Ramos (cell line): ENCODE data around the gene ZFR2.
"Not testable (repeated sequence)": the region's sequence is repeated elsewhere in the genome, so short reads cannot be mapped to it uniquely, and the experiment has no call there.

Experiments
- in situ Hi-C: fragments of 300-500 bp; cut with MboI; formaldehyde crosslinking; loops from one replicate; pipeline ENCODE4 v1.14.3; 2022; ENCODE audit warnings: low sequenced_read_pairs; ENCODE audit not compliant: unreplicated experiment

ZFR2 gene

DNA sequence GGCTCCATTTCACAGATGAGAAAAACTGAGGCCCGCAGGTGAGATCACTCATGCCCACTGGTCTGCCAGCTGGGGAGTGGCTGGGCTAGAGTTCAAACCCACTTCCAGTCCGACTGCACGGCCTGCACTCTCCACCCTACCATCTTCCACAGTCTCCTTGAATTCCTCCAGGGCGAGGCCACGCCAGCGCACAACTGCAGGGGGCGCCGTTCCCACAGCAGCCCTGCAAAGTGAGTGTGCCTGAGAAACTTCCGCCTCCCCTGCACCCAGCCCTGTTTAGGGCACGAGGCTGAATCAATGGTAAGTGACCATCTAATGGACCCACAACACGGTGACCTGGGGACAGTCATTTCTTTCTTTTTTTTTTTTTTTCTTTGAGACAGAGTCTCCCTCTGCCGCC lies 10.8 kb upstream of the ZFR2 start:
- in situ Hi-C loops = no loop called here

GRCh38 chr19:3874695-3875094 lies 5.9 kb upstream of the ZFR2 start:
- in situ Hi-C loops = not testable (repeated sequence)

- in situ Hi-C loops = no loop called here
These were observed 4.3 kb upstream of the ZFR2 start for GRCh38 chr19:3873151-3873550.

DNA sequence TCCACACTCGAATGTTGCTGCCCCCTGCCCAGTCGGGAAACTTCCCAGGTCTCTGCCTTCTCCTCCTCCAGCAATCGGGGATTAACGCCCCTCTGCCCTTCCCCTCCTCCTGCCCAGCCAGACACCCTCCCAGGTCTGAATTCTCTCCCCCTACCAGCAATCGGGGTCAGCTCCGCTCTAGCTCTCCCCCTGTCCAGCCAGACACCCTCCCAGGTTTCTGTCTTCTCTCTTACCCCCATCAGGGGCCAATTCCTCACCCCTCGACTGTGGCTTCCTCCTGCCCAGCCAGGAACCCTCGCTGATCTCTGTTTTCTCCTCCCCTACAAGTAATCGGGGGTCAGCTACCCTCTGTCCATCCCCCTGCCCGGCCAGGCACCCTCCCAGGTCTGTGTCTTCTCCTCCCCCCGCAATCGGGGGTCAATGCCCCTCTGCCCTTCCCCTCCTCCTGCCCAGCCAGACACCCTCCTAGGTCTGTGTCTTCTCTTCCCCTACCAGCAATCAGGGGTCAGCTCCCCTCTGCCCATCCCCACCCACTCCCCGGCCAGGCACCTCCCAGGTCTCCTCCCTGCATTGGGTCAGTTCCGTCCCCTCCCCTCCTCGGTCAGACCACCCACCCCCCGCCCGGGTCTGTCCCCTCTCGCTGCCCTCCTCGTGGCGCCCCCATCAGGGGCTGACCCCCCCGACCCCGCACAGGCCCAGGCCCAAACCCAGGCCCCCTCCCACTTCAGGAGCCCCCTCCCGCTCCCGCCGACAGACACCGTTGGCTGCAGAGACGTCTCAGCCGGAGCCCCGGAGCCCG lies 668 bp downstream of the ZFR2 start:
- in situ Hi-C loops = no loop called here

DNA sequence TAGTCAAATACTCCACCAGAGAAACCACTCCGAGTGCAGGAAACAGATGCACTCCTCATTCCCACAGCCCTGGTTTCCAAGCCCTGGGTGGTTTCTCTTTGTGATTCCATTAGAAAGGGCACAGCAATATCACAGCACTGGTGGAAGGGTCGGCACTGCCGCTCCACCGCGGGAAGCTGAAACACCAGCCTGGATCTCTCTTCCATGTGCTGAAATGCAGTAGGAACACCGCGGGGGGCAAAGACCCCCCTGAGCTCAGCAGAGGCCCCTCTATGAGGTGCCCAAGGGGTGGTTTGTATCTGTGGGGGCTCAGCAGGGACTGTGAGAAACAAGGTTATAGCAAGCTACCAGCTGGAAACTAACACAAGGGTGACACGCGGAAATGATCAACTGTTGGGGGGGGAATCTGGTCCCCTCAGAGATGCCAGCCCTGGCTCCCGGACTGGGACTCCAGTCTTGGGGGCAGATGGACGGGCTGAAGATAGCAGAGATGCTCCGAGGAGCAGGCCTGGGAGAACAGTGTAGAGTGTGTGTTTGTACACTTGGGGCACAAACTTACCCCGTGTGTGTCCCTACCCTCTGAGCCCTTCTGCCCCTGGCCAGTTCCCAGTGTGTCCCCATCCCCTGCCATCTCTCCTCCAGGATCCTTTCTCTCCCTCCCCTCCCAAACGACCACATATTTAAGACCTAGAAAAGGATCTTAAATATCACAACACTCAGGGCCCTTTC lies 1.8 kb downstream of the ZFR2 start:
- in situ Hi-C loops = no loop called here

DNA sequence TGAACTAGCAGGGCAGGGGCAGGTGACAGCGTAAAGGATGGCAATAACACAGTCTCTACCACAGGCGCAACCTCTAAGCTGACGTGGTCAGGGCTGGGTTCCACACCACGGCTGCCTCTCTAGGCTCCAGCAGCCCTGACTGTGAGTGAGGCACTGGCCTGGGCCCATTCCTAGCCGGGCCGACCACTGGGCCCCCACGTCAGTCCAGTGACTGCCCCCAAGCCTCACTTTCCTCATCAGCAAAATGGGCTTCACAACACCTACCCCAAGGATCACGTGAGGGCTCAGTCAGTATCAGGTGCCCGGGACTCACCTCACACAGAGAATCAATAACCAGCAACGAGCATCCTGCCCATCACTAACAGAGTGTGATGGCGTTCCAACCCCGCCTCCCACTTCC lies 5.2 kb downstream of the ZFR2 start:
- in situ Hi-C loops = no loop called here

DNA sequence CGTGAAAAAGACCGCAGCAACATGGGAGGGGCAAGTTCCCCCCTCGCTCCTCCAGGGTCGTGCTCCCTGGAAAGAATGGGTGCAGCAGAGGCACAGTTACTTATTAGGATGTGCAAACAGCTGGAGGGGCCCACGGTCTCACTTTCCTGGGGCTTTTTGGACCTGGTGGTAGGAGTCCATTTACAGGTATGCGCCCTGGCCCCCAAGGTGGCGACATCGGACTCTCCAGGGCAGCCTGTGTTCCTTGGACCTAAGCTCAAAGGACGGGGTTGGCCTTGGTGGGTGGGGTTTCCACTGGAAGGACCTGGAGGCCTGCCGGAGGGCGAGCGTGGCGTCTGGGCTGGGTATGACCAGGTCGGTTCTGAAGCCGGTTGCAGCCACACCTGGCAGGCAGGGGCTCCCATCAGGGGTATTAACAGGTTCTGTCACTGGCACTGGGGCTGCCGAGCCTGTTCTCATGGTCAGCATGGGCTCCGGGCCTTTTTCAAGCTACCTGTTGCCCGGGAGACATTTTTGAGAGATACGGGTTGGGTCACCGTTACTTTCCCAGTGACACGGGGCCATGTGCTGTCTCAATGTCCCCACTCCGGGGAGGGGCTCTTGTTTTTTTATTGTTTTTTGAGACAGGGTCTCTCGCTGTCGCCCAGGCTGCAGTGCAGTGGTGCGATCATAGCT lies 5.9 kb downstream of the ZFR2 start:
- in situ Hi-C loops = no loop called here

DNA sequence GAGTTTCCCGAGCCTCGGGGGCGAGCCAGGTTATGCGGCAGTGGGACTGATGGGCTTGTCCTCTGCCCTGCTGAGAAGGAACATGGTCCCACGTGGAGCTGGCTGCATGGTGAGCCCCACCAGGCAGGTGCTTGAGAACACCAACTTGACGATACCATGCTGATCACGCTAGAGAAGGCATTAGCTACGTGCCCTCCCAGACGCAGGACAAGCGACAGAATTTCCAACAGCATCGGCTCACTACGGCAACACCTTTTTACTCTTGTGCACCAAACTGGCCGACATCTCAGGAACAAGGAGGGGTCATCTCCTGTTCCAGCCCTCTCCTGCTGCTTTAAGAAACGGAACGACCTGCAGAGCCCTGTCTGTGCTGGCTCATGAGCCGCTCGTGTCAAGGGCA lies 8.3 kb downstream of the ZFR2 start:
- in situ Hi-C loops = no loop called here

DNA sequence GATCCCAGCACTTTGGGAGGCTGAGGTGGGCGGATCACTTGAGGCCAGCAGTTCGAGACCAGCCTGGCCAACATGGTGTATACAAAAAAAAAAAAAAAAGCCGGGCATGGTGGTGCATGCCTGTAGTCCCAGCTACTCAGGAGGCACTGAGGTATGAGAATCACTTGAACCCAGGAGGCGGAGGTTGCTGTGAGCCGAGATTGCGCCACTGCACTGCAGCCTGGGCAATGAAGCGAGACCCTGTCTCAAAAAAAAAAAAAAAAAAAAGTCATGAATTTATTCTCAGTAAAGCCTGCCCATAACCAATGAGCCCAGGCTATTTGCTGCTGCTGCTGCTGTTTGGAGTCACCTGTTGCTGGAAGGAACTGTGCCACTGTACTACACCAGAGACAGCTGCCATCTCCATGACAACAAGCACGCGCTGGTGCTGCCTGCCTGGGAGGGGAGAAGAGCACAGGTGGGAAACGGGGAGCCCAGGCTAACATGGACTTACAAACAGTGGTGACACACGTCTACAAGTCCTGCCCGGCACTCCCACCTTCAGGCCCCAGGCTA lies 11.3 kb downstream of the ZFR2 start:
- in situ Hi-C loops = no loop called here

- in situ Hi-C loops = no loop called here
These were observed 13.5 kb downstream of the ZFR2 start for GRCh38 chr19:3855320-3855719.

- in situ Hi-C loops = no loop called here
These were observed 16.1 kb downstream of the ZFR2 start for GRCh38 chr19:3852614-3853254.

DNA sequence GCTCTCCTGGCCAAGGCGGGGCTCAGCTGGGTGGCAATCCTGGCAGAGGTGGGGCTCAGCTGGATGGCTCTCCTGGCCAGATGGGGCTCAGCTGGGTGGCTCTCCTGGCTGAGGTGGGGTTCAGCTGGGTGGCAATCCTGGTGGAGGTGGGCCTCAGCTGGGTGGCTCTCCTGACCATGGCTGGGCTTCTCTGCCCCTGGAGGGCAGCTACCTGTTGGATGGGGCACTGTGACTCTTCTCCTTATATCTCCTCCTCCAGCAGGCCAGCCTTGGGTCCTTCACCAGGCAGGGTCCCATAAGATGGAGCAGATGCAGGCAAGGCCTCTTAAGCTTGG lies 16.7 kb downstream of the ZFR2 start:
- in situ Hi-C loops = no loop called here

DNA sequence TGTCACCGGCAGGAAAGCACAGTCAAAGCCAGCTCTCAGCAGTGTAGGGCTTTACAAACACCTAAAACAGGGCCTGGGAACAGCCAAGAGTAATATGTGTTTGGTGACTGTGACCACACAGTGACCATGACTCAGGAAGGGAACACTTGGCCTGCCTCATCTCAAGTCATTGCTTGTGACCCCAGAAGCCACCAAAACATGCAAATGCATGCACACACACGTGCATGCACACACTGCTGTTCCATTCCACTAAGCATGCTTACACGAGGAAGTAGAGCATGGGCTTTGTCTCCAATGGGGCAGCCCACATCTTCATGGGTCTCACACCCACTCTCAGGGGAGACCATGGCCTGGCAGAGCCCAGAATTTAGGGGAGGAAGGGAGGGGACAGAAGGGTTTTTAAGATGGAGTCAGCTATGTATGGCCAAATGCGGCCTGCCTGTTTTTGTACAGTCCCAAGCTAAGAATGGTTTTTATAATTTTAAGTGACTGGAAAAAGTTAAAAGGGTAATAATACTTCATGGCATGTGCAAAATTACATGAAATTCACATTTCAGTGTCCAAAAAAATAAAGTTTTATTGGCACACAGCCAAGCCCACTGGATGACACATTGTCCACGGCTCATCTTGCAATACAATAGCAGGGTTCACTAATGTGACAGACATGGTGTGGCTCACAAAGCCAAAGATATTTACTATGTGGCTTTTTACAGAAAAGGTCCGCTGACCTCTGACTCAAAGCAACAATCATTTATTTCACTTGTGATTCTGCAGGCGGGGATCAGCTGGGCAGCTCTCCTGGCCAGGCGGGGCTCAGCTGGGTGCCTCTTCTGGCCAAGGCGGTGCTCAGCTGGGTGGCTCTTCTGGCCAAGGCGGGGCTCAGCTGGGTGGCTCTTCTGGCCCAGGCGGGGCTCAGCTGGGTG lies 17.3 kb downstream of the ZFR2 start:
- in situ Hi-C loops = no loop called here

- in situ Hi-C loops = no loop called here
These were observed 18.4 kb downstream of the ZFR2 start for GRCh38 chr19:3850320-3850972.

DNA sequence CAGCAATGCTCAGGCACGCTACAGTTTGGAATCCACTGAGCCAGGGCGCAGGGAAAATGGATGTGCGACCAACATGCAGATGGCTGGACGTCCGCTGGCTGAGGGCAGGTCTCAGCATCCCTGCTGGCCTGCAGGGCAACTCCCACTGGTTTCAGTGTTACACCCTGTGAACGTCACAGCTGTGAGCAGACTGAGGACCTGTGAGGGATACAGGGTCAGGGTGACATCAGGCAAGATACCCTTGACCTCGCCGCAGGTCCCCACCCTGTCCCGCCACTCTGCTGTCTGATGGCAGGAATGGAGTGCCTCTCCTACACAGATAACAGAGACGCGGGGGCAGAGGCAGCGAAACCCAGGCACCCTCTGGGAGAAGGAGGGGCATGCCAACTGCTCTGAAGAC lies 19.1 kb downstream of the ZFR2 start:
- in situ Hi-C loops = loop anchor here (10.0 kb wide), 1 partner anchor 355 kb away; no protein-coding TSS in a partner anchor

DNA sequence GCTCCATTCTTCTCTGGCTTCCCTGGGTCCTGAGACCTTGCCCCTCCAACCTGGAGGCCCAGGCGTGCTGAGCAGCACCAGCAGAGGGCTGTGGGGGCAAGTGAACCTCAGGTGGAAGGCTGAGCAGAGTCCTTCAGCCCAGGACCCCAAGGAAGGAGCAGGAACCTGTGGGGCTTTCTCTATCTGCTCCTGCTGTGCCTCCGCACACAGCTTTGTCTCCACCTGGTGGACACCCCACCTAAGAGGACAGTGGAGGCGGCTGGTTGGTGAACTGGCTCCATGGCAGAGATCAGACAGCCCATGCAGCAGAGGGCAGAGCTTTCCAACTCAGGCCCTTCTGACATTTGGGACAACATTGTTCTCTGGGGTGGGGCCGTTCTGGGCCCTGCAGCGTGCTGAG lies 19.7 kb downstream of the ZFR2 start:
- in situ Hi-C loops = loop anchor here (10.0 kb wide), 1 partner anchor 356 kb away; no protein-coding TSS in a partner anchor

- in situ Hi-C loops = loop anchor here (10.0 kb wide), 1 partner anchor 360 kb away; no protein-coding TSS in a partner anchor
These were observed 24.2 kb downstream of the ZFR2 start for GRCh38 chr19:3844596-3844995.

DNA sequence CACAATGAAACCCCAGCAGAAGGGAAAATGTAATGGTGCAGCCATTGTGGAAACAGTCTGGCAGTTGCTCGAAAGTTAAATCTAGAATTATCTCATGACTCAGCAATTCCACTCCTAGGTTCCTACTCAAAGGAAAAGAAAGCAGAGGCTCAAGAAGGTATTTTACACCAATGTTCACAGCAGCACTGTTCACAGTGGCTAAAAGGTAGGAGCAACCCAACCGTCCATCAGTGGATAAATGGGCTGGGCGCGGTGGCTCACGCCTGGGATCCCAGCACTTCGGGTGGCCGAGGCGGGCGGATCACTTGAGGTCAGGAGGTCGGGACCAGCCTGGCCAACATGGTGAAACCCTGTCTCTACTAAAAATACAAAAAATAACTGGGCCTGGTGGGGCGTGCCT lies 25.9 kb downstream of the ZFR2 start:
- in situ Hi-C loops = loop anchor here (10.0 kb wide), 1 partner anchor 362 kb away; no protein-coding TSS in a partner anchor

- in situ Hi-C loops = loop anchor here (10.0 kb wide), 1 partner anchor 364 kb away; no protein-coding TSS in a partner anchor
These were observed 28.0 kb downstream of the ZFR2 start for GRCh38 chr19:3840804-3841203.
